Measurements from ENCODE around the gene LMX1A. TPM values are rescaled to one million over a fixed set of nuclear protein-coding genes. Genes with fewer than 3 reads are reported as not detected.

Gene LMX1A
- total and polyA plus RNA-seq, 2 of the 13 experiments (the other 11 are each of a cell fraction or from before 2014, with no cell fraction given) = 0.07 TPM; not detected in 1

- BruUV-seq (replicated peaks) = no TSS peak
- WGBS (ENCODE audit: low lambda C conversion rate) = 46% methylated on average over 2 of the region's 2 CpGs
- ChIA-PET CTCF (ENCODE audit: low intra/inter-chr PET ratio, low total read pairs) (no interaction called here), POLR2A (no interaction called here)
- Histone ChIP-seq H3K4me3 (replicated peaks in 1 of 3; ENCODE audit: insufficient read depth in 1 of 3, low read depth in 2 of 3, low read length in 3 of 3) (no peak overlapping the region), H4K20me1 (ENCODE audit: insufficient read depth, low read length) (no peaks in the 10 kb centered on the region), H3K27ac (ENCODE audit: extremely low read length, insufficient read depth, low read length) (no peak overlapping the region), H3K36me3 (replicated peaks in 1 of 2; ENCODE audit: control insufficient read depth in 1 of 2, insufficient read depth in 2 of 2, low read length in 2 of 2) (no peaks in the 10 kb centered on the region), H3K79me2 (ENCODE audit: insufficient read depth, low read length) (no peaks in the 10 kb centered on the region), H3K9ac (ENCODE audit: insufficient read depth, low read depth, low read length) (no peak overlapping the region), H3K27me3 (ENCODE audit: control insufficient read depth in 1 of 2, insufficient read depth in 2 of 2, low read length in 2 of 2) (peaks cover 0 to 1% of the 10 kb centered on the region in 2 experiments; a peak in 2 of 5 replicates), H3K4me1 (ENCODE audit: insufficient read depth, low read length) (no peaks in the 10 kb centered on the region), H2AFZ (ENCODE audit: low read length) (no peak overlapping the region), H3K4me2 (ENCODE audit: low read depth, low read length) (no peak overlapping the region), H3K9me3 (ENCODE audit: low read length) (no peaks in the 10 kb centered on the region)
- DNase-seq (ENCODE audit: low spot score) (no peak), ATAC-seq (no peak), FAIRE-seq (no peak)
- in situ Hi-C loops (cut with HindIII; ENCODE audit: extremely low pct_ligation_motif_present, low pct_unique_long_range_greater_than_20kb) = no loop called here
- no peak for TF ChIP-seq RAD51 (IDR thresholded peaks at IDR 0.05; ENCODE audit: borderline replicate concordance)
- TF ChIP-seq ZBTB37 (CRISPR knock-in tag; IDR thresholded peaks at IDR 0.05) = no peak
- no peak for TF ChIP-seq TCF12 (IDR thresholded peaks at IDR 0.05)
- TF ChIP-seq TCF12 (CRISPR knock-in tag; IDR thresholded peaks at IDR 0.05) = no peak
- TF ChIP-seq ZSCAN5A (CRISPR knock-in tag; IDR thresholded peaks at IDR 0.05; ENCODE audit: borderline replicate concordance) = no peak
- no peak for TF ChIP-seq ZZZ3 (CRISPR knock-in tag; IDR thresholded peaks at IDR 0.05; ENCODE audit: borderline replicate concordance)
- no peak for TF ChIP-seq MXD4 (CRISPR knock-in tag; IDR thresholded peaks at IDR 0.05)
- TF ChIP-seq CBX5 (CRISPR knock-in tag; IDR thresholded peaks at IDR 0.05; ENCODE audit: borderline replicate concordance) = no peak
- TF ChIP-seq CENPX (CRISPR knock-in tag; IDR thresholded peaks at IDR 0.05) = no peak
- no peak for TF ChIP-seq GATA4 (IDR thresholded peaks at IDR 0.05; ENCODE audit: borderline replicate concordance, low read depth)
- no peak for TF ChIP-seq HNRNPK (IDR thresholded peaks at IDR 0.05; ENCODE audit: low read depth, low read length, poor library complexity, severe bottlenecking)
- TF ChIP-seq ZNF577 (CRISPR knock-in tag; IDR thresholded peaks at IDR 0.05; ENCODE audit: borderline replicate concordance, low read depth) = no peak
- no peak for TF ChIP-seq TBL1XR1 (IDR thresholded peaks at IDR 0.05; ENCODE audit: borderline replicate concordance, low read length, partially characterized antibody)
- intact Hi-C loops (cut with micrococcal nuclease; ENCODE audit: unreplicated experiment) = no loop called here
Observed at GRCh38 chr1:165300400-165300903, 56.1 kb downstream of the LMX1A start.
